Panc1 (cell line): ENCODE results near the gene IVD.

ENCODE experiments used
- TCF7L2 ChIP-seq: IDR thresholded peaks from 2 replicates; pipeline ENCODE4 v1.6.1; 2011; ENCODE audit warnings: mild to moderate bottlenecking, low read depth, low read length, inconsistent platforms
- TF ChIP-seq, protein P1 (sequence below): fragments of 450-650 bp; IDR thresholded peaks from 2 replicates; pipeline ENCODE4 v1.5.1; 2017; ENCODE audit warnings: mild to moderate bottlenecking
- TF ChIP-seq, protein P2 (sequence below), 2 experiments: IDR thresholded peaks; 2 replicates each; pipeline ENCODE4 v1.6.1; 2011 to 2012; ENCODE audit warnings: low read depth in 2 of 2, control low read depth in 1 of 2, low read length in 1 of 2, mild to moderate bottlenecking in 1 of 2, moderate library complexity in 1 of 2; ENCODE audit not compliant: insufficient read depth in 1 of 2

DNA sequence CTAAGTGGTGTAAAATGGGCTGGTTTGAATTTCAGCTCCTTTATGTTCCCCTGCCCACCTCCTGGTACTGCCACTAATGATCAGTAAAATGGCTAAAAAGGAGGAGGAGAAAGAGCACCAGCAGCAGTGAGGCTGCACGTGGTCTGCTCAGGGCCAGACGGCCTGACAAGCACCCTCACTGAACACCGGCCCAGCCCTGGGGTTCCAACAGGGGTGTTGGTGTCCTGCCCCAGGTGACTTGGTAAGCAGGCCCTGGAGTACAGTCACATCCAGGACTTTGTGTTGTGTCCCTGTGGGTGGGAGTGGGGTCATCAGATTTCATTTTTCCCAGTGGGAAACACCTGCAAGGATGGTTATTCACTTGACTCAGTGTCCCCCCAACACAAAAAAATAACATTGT lies 40.5 kb downstream of the IVD start:
- TF ChIP-seq, protein P1, sequence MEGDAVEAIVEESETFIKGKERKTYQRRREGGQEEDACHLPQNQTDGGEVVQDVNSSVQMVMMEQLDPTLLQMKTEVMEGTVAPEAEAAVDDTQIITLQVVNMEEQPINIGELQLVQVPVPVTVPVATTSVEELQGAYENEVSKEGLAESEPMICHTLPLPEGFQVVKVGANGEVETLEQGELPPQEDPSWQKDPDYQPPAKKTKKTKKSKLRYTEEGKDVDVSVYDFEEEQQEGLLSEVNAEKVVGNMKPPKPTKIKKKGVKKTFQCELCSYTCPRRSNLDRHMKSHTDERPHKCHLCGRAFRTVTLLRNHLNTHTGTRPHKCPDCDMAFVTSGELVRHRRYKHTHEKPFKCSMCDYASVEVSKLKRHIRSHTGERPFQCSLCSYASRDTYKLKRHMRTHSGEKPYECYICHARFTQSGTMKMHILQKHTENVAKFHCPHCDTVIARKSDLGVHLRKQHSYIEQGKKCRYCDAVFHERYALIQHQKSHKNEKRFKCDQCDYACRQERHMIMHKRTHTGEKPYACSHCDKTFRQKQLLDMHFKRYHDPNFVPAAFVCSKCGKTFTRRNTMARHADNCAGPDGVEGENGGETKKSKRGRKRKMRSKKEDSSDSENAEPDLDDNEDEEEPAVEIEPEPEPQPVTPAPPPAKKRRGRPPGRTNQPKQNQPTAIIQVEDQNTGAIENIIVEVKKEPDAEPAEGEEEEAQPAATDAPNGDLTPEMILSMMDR, result no peak
- TF ChIP-seq, protein P2, sequence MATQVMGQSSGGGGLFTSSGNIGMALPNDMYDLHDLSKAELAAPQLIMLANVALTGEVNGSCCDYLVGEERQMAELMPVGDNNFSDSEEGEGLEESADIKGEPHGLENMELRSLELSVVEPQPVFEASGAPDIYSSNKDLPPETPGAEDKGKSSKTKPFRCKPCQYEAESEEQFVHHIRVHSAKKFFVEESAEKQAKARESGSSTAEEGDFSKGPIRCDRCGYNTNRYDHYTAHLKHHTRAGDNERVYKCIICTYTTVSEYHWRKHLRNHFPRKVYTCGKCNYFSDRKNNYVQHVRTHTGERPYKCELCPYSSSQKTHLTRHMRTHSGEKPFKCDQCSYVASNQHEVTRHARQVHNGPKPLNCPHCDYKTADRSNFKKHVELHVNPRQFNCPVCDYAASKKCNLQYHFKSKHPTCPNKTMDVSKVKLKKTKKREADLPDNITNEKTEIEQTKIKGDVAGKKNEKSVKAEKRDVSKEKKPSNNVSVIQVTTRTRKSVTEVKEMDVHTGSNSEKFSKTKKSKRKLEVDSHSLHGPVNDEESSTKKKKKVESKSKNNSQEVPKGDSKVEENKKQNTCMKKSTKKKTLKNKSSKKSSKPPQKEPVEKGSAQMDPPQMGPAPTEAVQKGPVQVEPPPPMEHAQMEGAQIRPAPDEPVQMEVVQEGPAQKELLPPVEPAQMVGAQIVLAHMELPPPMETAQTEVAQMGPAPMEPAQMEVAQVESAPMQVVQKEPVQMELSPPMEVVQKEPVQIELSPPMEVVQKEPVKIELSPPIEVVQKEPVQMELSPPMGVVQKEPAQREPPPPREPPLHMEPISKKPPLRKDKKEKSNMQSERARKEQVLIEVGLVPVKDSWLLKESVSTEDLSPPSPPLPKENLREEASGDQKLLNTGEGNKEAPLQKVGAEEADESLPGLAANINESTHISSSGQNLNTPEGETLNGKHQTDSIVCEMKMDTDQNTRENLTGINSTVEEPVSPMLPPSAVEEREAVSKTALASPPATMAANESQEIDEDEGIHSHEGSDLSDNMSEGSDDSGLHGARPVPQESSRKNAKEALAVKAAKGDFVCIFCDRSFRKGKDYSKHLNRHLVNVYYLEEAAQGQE (IDR thresholded peaks at IDR 0.05; ENCODE audit: insufficient read depth in 1 of 2, low read depth in 2 of 2, low read length in 1 of 2), result no peak
- no peak for TF ChIP-seq TCF7L2
